Endothelial cell (in vitro differentiated cells): ENCODE results near the gene NHEJ1. TPM values are rescaled to one million over a fixed set of nuclear protein-coding genes. Genes with fewer than 3 reads are reported as not detected.

Experiments used
- DNase-seq: peaks from one replicate; pipeline ENCODE4 v3.0.0; 2021; ENCODE audit warnings: low spot score
- H3K27ac Mint-ChIP-seq: one replicate; pipeline ENCODE4 v1.8.0; 2021; ENCODE audit warnings: mixed read lengths, inconsistent platforms; ENCODE audit not compliant: unreplicated experiment
- H3K27me3 Mint-ChIP-seq: one replicate; pipeline ENCODE4 v1.8.0; 2021; ENCODE audit warnings: mild to moderate bottlenecking, moderate library complexity, mixed read lengths, inconsistent platforms; ENCODE audit not compliant: unreplicated experiment
- H3K36me3 Mint-ChIP-seq: one replicate; pipeline ENCODE4 v1.8.0; 2021; ENCODE audit warnings: mild to moderate bottlenecking, low read depth, mixed read lengths, inconsistent platforms; ENCODE audit not compliant: unreplicated experiment
- H3K4me1 Mint-ChIP-seq: one replicate; pipeline ENCODE4 v1.8.0; 2021; ENCODE audit warnings: mild to moderate bottlenecking, mixed read lengths, inconsistent platforms; ENCODE audit not compliant: unreplicated experiment
- H3K4me3 Mint-ChIP-seq: one replicate; pipeline ENCODE4 v1.8.0; 2021; ENCODE audit warnings: mild to moderate bottlenecking, mixed read lengths, inconsistent platforms; ENCODE audit not compliant: unreplicated experiment
- H3K9me3 Mint-ChIP-seq: one replicate; pipeline ENCODE4 v1.8.0; 2021; ENCODE audit warnings: mixed read lengths, inconsistent platforms; ENCODE audit not compliant: unreplicated experiment
- total RNA-seq: library from RNA; stranded (reverse); fragmentation: NEBNext Ultra II Directional; extraction: Animal tissue kit (Norgen Biotek cat#: 25700); gene quantifications from one replicate; pipeline ENCODE4 v1.2.1, GENCODE V29; 2021; ENCODE audit not compliant: unreplicated experiment
- TF ChIP-seq, protein P1 (sequence below): fragments of 200-600 bp; sonication (generic); IDR thresholded peaks from one replicate; pipeline ENCODE4 v1.5.0; 2021; ENCODE audit warnings: antibody characterized with exemption; ENCODE audit not compliant: unreplicated experiment

Gene NHEJ1
- total RNA-seq, 1 donor from 2014 or later: 11.1 TPM

DNA sequence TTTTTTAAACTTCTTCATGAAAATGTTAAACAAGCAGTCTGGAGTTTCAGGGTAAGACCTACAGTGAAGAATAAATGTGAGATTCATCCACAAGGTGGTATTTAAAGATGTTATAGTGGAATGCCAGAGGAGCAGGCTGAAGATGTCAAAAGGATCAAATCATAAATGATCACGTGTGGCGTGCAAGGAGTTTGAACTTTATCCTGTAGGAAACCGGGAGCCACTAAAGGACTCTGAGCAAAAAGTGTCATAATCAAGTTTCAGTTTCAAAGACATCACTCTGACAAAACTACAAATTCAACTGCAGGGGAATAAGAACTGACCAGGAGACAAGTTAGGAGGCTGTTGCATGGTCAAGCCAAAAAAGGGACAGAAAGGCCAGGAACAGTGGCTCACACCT lies 19.9 kb downstream of the NHEJ1 start:
- TF ChIP-seq, protein P1, sequence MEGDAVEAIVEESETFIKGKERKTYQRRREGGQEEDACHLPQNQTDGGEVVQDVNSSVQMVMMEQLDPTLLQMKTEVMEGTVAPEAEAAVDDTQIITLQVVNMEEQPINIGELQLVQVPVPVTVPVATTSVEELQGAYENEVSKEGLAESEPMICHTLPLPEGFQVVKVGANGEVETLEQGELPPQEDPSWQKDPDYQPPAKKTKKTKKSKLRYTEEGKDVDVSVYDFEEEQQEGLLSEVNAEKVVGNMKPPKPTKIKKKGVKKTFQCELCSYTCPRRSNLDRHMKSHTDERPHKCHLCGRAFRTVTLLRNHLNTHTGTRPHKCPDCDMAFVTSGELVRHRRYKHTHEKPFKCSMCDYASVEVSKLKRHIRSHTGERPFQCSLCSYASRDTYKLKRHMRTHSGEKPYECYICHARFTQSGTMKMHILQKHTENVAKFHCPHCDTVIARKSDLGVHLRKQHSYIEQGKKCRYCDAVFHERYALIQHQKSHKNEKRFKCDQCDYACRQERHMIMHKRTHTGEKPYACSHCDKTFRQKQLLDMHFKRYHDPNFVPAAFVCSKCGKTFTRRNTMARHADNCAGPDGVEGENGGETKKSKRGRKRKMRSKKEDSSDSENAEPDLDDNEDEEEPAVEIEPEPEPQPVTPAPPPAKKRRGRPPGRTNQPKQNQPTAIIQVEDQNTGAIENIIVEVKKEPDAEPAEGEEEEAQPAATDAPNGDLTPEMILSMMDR: no peak
- H3K27ac Mint-ChIP-seq: no peak overlapping the region
- peaks cover 8% of the 10 kb centered on the region for H3K4me1 Mint-ChIP-seq
- no peak for DNase-seq
- no peaks in the 10 kb centered on the region for H3K9me3 Mint-ChIP-seq
- H3K36me3 Mint-ChIP-seq: peaks cover 20% of the 10 kb centered on the region
- H3K27me3 Mint-ChIP-seq: no peaks in the 10 kb centered on the region
- H3K4me3 Mint-ChIP-seq: no peak overlapping the region

DNA sequence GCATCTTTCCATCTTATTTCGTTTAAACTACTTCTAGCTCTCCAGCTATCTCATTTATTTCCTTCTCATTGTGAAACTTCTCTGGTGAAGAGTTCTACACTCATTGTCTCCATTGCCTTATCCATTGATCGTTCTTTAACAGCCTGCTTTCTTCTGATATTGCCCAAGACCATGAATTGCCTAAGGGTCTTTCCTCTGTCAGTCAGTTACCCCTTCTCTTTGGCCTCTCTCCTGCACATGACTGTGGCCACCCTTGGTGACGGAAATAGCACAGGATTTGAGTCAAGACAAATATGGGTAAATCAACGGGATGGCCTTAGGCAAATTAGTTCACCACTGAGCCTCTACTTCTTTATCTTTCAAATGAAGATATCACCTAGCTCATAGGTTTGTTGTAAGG lies 26.6 kb downstream of the NHEJ1 start:
- Mint-ChIP-seq H3K27ac (no peak overlapping the region), H3K27me3 (no peaks in the 10 kb centered on the region), H3K9me3 (no peaks in the 10 kb centered on the region), H3K4me1 (peaks cover 4% of the 10 kb centered on the region), H3K36me3 (no peaks in the 10 kb centered on the region), H3K4me3 (no peak overlapping the region)
- DNase-seq: no peak
- TF ChIP-seq, protein P1: no peak

DNA sequence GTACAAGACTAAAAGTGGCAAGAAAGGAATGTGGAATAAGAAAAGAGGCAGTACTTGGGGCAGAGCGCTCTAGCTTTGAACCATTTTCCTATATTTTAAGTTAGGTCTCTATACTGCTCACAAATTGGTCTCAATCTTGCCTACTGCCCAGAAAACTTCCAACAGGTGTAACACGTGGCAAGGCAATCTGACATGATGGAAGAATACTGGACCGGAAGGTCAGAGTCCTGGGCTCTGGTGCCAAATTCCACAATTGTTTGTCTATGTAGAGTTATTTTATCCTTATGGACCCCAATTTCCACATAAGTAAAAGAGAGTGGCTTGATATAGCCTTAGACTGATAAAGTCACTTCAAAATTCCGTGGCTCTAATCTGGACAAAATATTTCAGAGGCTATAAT lies 28.9 kb downstream of the NHEJ1 start:
- Mint-ChIP-seq H3K4me1 (peaks cover 25% of the 10 kb centered on the region), H3K9me3 (no peaks in the 10 kb centered on the region), H3K27ac (no peak overlapping the region), H3K4me3 (no peak overlapping the region), H3K36me3 (no peaks in the 10 kb centered on the region), H3K27me3 (no peaks in the 10 kb centered on the region)
- no peak for DNase-seq
- TF ChIP-seq, protein P1: no peak

GRCh38 chr2:219131327-219131726 lies 29.3 kb downstream of the NHEJ1 start:
- no peak for DNase-seq
- H3K27me3 Mint-ChIP-seq: no peaks in the 10 kb centered on the region
- TF ChIP-seq, protein P1: no peak
- no peak overlapping the region for H3K27ac Mint-ChIP-seq
- no peak overlapping the region for H3K4me3 Mint-ChIP-seq
- no peaks in the 10 kb centered on the region for H3K36me3 Mint-ChIP-seq
- H3K9me3 Mint-ChIP-seq: no peaks in the 10 kb centered on the region
- H3K4me1 Mint-ChIP-seq: peaks cover 29% of the 10 kb centered on the region

DNA sequence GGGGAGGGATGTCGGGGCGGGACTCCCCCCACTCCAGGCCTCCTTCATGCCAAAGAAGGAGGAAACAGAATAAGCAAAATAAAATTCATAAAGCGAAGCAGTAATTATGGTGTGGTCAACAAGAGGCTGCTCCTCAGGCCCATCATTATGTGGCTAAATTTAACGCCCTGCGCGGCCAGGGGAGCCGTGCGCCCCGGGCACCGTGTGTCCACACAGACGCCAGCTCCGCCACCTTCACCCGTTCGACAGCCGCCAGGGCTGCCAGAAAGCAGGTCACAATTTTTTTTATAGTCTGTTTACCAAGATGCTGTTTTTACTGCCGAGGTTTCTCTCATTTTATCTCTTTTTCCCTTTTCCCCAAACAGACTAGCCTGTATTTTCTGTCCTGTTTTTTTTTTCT lies 31.0 kb downstream of the NHEJ1 start:
- H3K4me1 Mint-ChIP-seq: peaks cover 38% of the 10 kb centered on the region

More for the DNA sequence above, 31.0 kb downstream of the NHEJ1 start:
- no peak for DNase-seq
- Mint-ChIP-seq H3K36me3 (no peaks in the 10 kb centered on the region), H3K4me3 (no peak overlapping the region), H3K27ac (no peak overlapping the region), H3K9me3 (no peaks in the 10 kb centered on the region), H3K27me3 (peaks cover 5% of the 10 kb centered on the region)
- TF ChIP-seq, protein P1: no peak
